ENCODE results near the gene ZNF324. TPM values are rescaled to one million over a fixed set of nuclear protein-coding genes. Genes with fewer than 3 reads are reported as not detected.

ZNF324 gene
- total RNA-seq, 1 experiment from 2014 or later, result 8.1 TPM

DNA sequence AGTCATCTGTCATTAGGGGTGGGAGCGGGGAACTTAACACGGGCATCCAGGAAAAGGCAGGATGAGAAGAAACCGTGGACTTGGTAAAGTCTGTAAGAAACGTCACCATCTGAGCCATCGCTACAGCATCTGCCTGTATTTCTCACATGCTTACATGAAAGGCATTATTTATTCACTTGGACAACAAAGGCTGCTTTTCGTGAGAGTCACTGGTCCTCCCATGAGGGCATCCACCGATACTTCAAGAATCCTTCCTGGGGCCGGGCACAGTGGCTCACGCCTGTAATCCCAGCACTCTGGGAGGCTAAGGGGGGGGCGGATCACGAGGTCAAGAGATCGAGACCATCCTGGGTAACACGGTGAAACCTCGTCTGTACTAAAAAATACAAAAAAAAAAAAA, 25.4 kb downstream of the ZNF324 start:
- H3K36me3 ChIP-seq (ENCODE audit: low read depth), result no peaks in the 10 kb centered on the region
- no peaks in the 10 kb centered on the region for H3K4me1 ChIP-seq (replicated peaks; ENCODE audit: insufficient read depth)
- no TSS peak for BruUV-seq (replicated peaks)
- no peaks in the 10 kb centered on the region for H4K20me1 ChIP-seq (ENCODE audit: insufficient read depth)
- intact Hi-C loops (cut with micrococcal nuclease; ENCODE audit: unreplicated experiment), result no loop called here
- H3K9me3 ChIP-seq (ENCODE audit: insufficient read depth, low read depth), result no peaks in the 10 kb centered on the region
- no peaks in the 10 kb centered on the region for H3K9me2 ChIP-seq (ENCODE audit: insufficient read depth)
- H3K4me2 ChIP-seq, result no peak overlapping the region
- ChIA-PET POLR2A (ENCODE audit: unreplicated experiment) (no interaction called here), CTCF (no interaction called here)
- no peak for TF ChIP-seq CTCF (conservative IDR thresholded peaks at IDR 0.05)
- no peak for TF ChIP-seq EZH2 (IDR thresholded peaks at IDR 0.05; ENCODE audit: low read depth)
- no peaks in the 10 kb centered on the region for H3F3A ChIP-seq (ENCODE audit: insufficient read depth, low read depth)
- H3K27me3 ChIP-seq (ENCODE audit: insufficient read depth, low read depth), result no peaks in the 10 kb centered on the region
- H3K27ac ChIP-seq, result no peak overlapping the region
- no peak for DNase-seq
- H3K4me3 ChIP-seq, result no peak overlapping the region
- H3K79me2 ChIP-seq (ENCODE audit: low read depth), result no peaks in the 10 kb centered on the region
- no peak overlapping the region for H2AFZ ChIP-seq

DNA sequence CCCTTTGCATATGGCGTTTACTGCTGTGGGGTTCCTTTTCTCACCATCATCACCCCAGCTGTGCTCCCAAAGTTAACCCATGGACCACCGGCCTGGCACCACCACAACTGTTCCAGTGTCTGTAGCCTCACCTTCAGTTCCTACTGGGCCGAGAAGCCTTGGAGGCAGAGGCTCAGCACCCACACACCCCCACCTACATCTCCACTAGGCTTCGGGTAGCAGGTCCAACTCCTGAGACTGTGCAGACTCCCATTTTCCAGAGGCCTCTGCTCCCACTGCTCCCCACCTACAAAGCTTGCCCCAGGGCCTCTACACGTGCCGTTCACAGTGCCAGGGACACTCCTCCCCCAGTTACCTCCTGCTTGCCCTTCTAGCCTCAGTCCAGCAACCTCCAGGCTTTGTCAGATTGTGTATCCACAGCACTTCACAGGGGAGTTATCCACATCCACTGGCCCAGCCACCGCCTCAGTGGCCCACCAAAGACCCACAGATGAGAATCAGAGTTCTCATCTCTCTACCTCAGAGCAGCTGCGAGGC, 30.8 kb downstream of the ZNF324 start:
- no peaks in the 10 kb centered on the region for H3K4me1 ChIP-seq (replicated peaks; ENCODE audit: insufficient read depth)
- H3K36me3 ChIP-seq (ENCODE audit: low read depth), result no peaks in the 10 kb centered on the region
- POLR2A ChIA-PET (ENCODE audit: unreplicated experiment), result no interaction called here
- no peaks in the 10 kb centered on the region for H4K20me1 ChIP-seq (ENCODE audit: insufficient read depth)
- BruUV-seq (replicated peaks), result no TSS peak
- H3K4me2 ChIP-seq, result peak overlapping the region; percentile 93
- no peaks in the 10 kb centered on the region for H3K9me3 ChIP-seq (ENCODE audit: insufficient read depth, low read depth)
- no peak overlapping the region for H3K4me3 ChIP-seq
- H3K9me2 ChIP-seq (ENCODE audit: insufficient read depth), result no peaks in the 10 kb centered on the region
- no peak overlapping the region for H2AFZ ChIP-seq
- no peak for TF ChIP-seq CTCF (conservative IDR thresholded peaks at IDR 0.05)
- no peak for TF ChIP-seq EZH2 (IDR thresholded peaks at IDR 0.05; ENCODE audit: low read depth)
- H3K79me2 ChIP-seq (ENCODE audit: low read depth), result peaks cover 13% of the 10 kb centered on the region; the same call in 1 of the 2 replicates
- no peaks in the 10 kb centered on the region for H3F3A ChIP-seq (ENCODE audit: insufficient read depth, low read depth)
- intact Hi-C loops (cut with micrococcal nuclease; ENCODE audit: unreplicated experiment), result no loop called here
- no peak overlapping the region for H3K27ac ChIP-seq
- DNase-seq, result no peak
- H3K27me3 ChIP-seq (ENCODE audit: insufficient read depth, low read depth), result no peaks in the 10 kb centered on the region
- CTCF ChIA-PET, result no interaction called here

GRCh38 chr19:58498316-58499020, 31.6 kb downstream of the ZNF324 start:
- intact Hi-C loops (cut with micrococcal nuclease; ENCODE audit: unreplicated experiment), result loop anchor here (1.0 kb wide), 1 partner anchor 22 kb away; the partner anchor contains the start of gene ZNF446
- ChIA-PET CTCF (no interaction called here), POLR2A (ENCODE audit: unreplicated experiment) (interaction anchor here (0.7 kb wide), 1 partner anchor 9 kb away, joined by 3 read pairs; no protein-coding TSS in a partner anchor)
- Histone ChIP-seq H3K9me2 (ENCODE audit: insufficient read depth) (no peaks in the 10 kb centered on the region), H3K4me3 (peak overlapping the region; percentile 84), H3K36me3 (ENCODE audit: low read depth) (no peaks in the 10 kb centered on the region), H3K27me3 (ENCODE audit: insufficient read depth, low read depth) (no peaks in the 10 kb centered on the region), H3K4me2 (peak overlapping the region; percentile 93), H3K4me1 (replicated peaks; ENCODE audit: insufficient read depth) (no peaks in the 10 kb centered on the region), H3K79me2 (ENCODE audit: low read depth) (peaks cover 13% of the 10 kb centered on the region; the same call in 1 of the 2 replicates), H2AFZ (peak overlapping the region; percentile 87), H4K20me1 (ENCODE audit: insufficient read depth) (no peaks in the 10 kb centered on the region), H3F3A (ENCODE audit: insufficient read depth, low read depth) (no peaks in the 10 kb centered on the region), H3K9me3 (ENCODE audit: insufficient read depth, low read depth) (no peaks in the 10 kb centered on the region), H3K27ac (no peak overlapping the region)
- TF ChIP-seq EZH2 (IDR thresholded peaks at IDR 0.05; ENCODE audit: low read depth) (no peak), CTCF (conservative IDR thresholded peaks at IDR 0.05) (no peak)
- TSS peak; percentile 46 for BruUV-seq (replicated peaks)
- no peak for DNase-seq

Data from PC-9 (cell line).